HG03025 (cell line): ENCODE results near the gene MBNL3.

ENCODE experiments used
- ATAC-seq: cut with Tn5 transposase; IDR thresholded peaks from one replicate; pipeline ENCODE4 v1.9.1; 2021; ENCODE audit warnings: mild to moderate bottlenecking, moderate library complexity; ENCODE audit not compliant: unreplicated experiment, low FRiP score

MBNL3 gene

GRCh38 chrX:132425744-132426318, 63.0 kb downstream of the MBNL3 start:
- no peak for ATAC-seq

- no peak for ATAC-seq
These were observed 65.5 kb downstream of the MBNL3 start for GRCh38 chrX:132423323-132423722.

- ATAC-seq: no peak
These were observed 73.8 kb downstream of the MBNL3 start for GRCh38 chrX:132415012-132415411.

GRCh38 chrX:132414404-132414803, 74.4 kb downstream of the MBNL3 start:
- no peak for ATAC-seq

GRCh38 chrX:132413459-132413858, 75.4 kb downstream of the MBNL3 start:
- no peak for ATAC-seq

- ATAC-seq: no peak
These were observed 76.6 kb downstream of the MBNL3 start for GRCh38 chrX:132412208-132412607.

GRCh38 chrX:132411310-132411977, 77.4 kb downstream of the MBNL3 start:
- no peak for ATAC-seq

- ATAC-seq: no peak
These were observed 78.9 kb downstream of the MBNL3 start for GRCh38 chrX:132409780-132410556.

- ATAC-seq: no peak
These were observed 81.1 kb downstream of the MBNL3 start for GRCh38 chrX:132407691-132408090.

GRCh38 chrX:132406106-132406505, 82.7 kb downstream of the MBNL3 start:
- ATAC-seq: no peak

- no peak for ATAC-seq
These were observed 84.6 kb downstream of the MBNL3 start for GRCh38 chrX:132404266-132404665.

GRCh38 chrX:132401935-132402334, 86.9 kb downstream of the MBNL3 start:
- no peak for ATAC-seq

GRCh38 chrX:132400706-132401105, 88.1 kb downstream of the MBNL3 start:
- no peak for ATAC-seq

GRCh38 chrX:132395645-132396044, 93.2 kb downstream of the MBNL3 start:
- no peak for ATAC-seq

- ATAC-seq: no peak
These were observed 93.8 kb downstream of the MBNL3 start for GRCh38 chrX:132395026-132395425.

- ATAC-seq: no peak
These were observed 94.2 kb downstream of the MBNL3 start for GRCh38 chrX:132394591-132394990.

GRCh38 chrX:132393992-132394391, 94.8 kb downstream of the MBNL3 start:
- no peak for ATAC-seq

- ATAC-seq: no peak
These were observed 95.4 kb downstream of the MBNL3 start for GRCh38 chrX:132393485-132393884.

- ATAC-seq: no peak
These were observed 95.8 kb downstream of the MBNL3 start for GRCh38 chrX:132393085-132393484.

GRCh38 chrX:132390792-132391191, 98.0 kb downstream of the MBNL3 start:
- no peak for ATAC-seq

GRCh38 chrX:132389480-132389879, 99.4 kb downstream of the MBNL3 start:
- ATAC-seq: no peak

GRCh38 chrX:132388371-132388770, 100.5 kb downstream of the MBNL3 start:
- ATAC-seq: no peak
